Kidney (tissue), 14 donors: ENCODE results near the gene NSUN2. TPM values are rescaled to one million over a fixed set of nuclear protein-coding genes. Genes with fewer than 3 reads are reported as not detected.

Experiments
- DNase-seq, 5 donors: peaks; one replicate each; pipeline ENCODE4 v3.0.0-alpha.2; 2013 to 2020
- FAIRE-seq: peaks from 2 replicates; lab custom pipeline; 2012; peaks lifted over from hg19 to GRCh38; lab: Jason Lieb, UNC
- H3K27ac ChIP-seq, 2 donors: one replicate each; pipeline ENCODE4 v1.7.0; 2013; ENCODE audit warnings: low read depth in 2 of 2, low read length in 2 of 2, inconsistent platforms in 1 of 2
- H3K27me3 ChIP-seq: one replicate; pipeline ENCODE4 v1.7.1; 2013; ENCODE audit warnings: low read length, inconsistent platforms; ENCODE audit not compliant: control insufficient read depth, insufficient read depth
- H3K36me3 ChIP-seq, 3 donors: one replicate each; pipeline versions ENCODE4 v1.7.0 to v1.7.1; 2013; ENCODE audit warnings: low read length in 3 of 3, control low read depth in 1 of 3, inconsistent platforms in 1 of 3; ENCODE audit not compliant: insufficient read depth in 3 of 3, control insufficient read depth in 2 of 3
- H3K4me1 ChIP-seq, 3 donors: one replicate each; pipeline versions ENCODE4 v1.7.0 to v1.7.1; 2013; ENCODE audit warnings: low read length in 3 of 3, inconsistent platforms in 1 of 3, low read depth in 1 of 3; ENCODE audit not compliant: control insufficient read depth in 2 of 3, insufficient read depth in 2 of 3
- H3K4me3 ChIP-seq, 3 donors: one replicate each; pipeline versions ENCODE4 v1.7.0 to v1.8.1; 2013; ENCODE audit warnings: low read length in 3 of 3, control low read depth in 1 of 3, inconsistent platforms in 1 of 3
- H3K9ac ChIP-seq, 3 donors: one replicate each; pipeline versions ENCODE4 v1.7.0 to v1.7.1; 2013; ENCODE audit warnings: low read length in 3 of 3, control low read depth in 1 of 3, inconsistent platforms in 1 of 3
- H3K9me3 ChIP-seq, 3 donors: one replicate each; pipeline versions ENCODE4 v1.7.0 to v1.7.1; 2013; ENCODE audit warnings: low read length in 3 of 3, control low read depth in 1 of 3, inconsistent platforms in 1 of 3; ENCODE audit not compliant: control insufficient read depth in 2 of 3, insufficient read depth in 1 of 3
- intact Hi-C: fragments of 100-400 bp; cut with DNase I; formaldehyde crosslinking; loops from one replicate; pipeline ENCODE4 v1.11.1; 2022
- polyA plus RNA-seq: library from polyadenylated mRNA; stranded (reverse); fragments of 350-450 nt; fragmentation: Illumina TruSeq; extraction: RNeasy Lipid Tissue Mini Kit (QIAGEN cat#74804); gene quantifications from one replicate; pipeline ENCODE4 v1.2.3, GENCODE V29; 2014; ENCODE audit warnings: low read depth, low replicate concordance; ENCODE audit not compliant: insufficient read depth
- total RNA-seq: library from RNA; stranded (reverse); fragmentation: NEBNext Ultra II Directional; extraction: Animal tissue kit (Norgen Biotek cat#: 25700); gene quantifications from one replicate; pipeline ENCODE4 v1.2.1, GENCODE V29; 2021
- TF ChIP-seq, protein P1 (sequence below): IDR thresholded peaks from 3 replicates; pipeline ENCODE4 v1.5.1; 2012; ENCODE audit warnings: mild to moderate bottlenecking, moderate library complexity, borderline replicate concordance; ENCODE audit not compliant: insufficient read depth; ENCODE audit errors: extremely low read depth
- donor health status: control.
- donor health status: control.
- donor health status: control.
- donor health status: control.
- donor health status: control.
- donor health status: DM: yes; HTN: yes; CAD: no.
- donor health status: Normal renal cell carcinoma (clear cell type).

The NSUN2 gene
- total and polyA plus RNA-seq, 2 donors from 2014 or later = 16.9 to 48.9 TPM

DNA sequence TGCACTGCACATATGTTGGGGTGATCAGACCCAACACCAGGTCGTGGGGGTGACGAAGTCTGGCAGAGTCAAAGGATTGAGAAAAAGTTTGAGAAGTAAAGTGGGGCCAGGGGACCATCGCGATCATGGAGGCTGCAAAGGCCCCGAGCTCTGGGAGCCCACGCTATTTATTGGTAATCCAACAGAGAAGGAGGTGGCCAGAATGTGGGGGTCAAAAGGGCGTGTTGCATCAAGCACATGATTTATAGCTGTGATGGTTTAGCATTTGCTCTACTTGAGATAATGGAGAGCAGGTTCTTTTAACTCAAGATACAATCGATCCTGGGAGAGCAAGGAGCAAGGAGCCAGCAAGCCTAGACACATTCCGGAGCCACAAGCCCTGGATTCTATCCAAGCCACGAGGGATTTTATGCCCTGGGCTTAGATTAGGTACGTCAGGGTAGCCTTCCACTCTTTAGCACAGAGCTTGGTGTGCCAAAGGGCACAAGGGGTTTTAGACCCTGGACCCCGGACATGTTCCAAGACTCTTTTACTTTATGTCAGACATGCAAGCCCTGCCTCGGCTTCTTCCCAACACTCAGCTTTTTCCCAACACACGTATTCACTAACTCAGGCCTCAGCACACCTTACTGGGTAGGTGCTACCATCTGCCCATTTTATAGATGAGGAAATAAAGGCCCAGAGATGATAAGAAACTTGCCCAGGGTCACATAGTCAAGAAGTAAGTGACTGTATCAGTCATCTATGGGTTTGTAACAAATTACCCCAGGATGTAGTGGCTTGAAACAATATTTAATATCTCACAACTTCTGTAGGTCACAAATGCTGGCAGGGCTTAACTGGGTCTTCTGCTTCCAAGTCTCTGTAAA lies 39.5 kb downstream of the NSUN2 start:
- TF ChIP-seq, protein P1, sequence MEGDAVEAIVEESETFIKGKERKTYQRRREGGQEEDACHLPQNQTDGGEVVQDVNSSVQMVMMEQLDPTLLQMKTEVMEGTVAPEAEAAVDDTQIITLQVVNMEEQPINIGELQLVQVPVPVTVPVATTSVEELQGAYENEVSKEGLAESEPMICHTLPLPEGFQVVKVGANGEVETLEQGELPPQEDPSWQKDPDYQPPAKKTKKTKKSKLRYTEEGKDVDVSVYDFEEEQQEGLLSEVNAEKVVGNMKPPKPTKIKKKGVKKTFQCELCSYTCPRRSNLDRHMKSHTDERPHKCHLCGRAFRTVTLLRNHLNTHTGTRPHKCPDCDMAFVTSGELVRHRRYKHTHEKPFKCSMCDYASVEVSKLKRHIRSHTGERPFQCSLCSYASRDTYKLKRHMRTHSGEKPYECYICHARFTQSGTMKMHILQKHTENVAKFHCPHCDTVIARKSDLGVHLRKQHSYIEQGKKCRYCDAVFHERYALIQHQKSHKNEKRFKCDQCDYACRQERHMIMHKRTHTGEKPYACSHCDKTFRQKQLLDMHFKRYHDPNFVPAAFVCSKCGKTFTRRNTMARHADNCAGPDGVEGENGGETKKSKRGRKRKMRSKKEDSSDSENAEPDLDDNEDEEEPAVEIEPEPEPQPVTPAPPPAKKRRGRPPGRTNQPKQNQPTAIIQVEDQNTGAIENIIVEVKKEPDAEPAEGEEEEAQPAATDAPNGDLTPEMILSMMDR = no peak
- Histone ChIP-seq H3K27ac (no peak overlapping the region), H3K4me3 (no peak overlapping the region), H3K36me3 (peaks cover 2 to 6% (median 3%) of the 10 kb centered on the region in 3 donors), H3K9ac (no peak overlapping the region), H3K9me3 (no peaks in the 10 kb centered on the region), H3K4me1 (no peaks in the 10 kb centered on the region), H3K27me3 (no peaks in the 10 kb centered on the region)
- DNase-seq (no peak), FAIRE-seq (no peak)
- intact Hi-C loops = no loop called here

GRCh38 chr5:6592601-6593000 lies 40.2 kb downstream of the NSUN2 start:
- Histone ChIP-seq H3K4me3 (no peak overlapping the region), H3K4me1 (no peaks in the 10 kb centered on the region), H3K36me3 (peaks cover 2 to 4% (median 2%) of the 10 kb centered on the region in 3 donors), H3K27ac (no peak overlapping the region), H3K9ac (no peak overlapping the region), H3K9me3 (no peaks in the 10 kb centered on the region), H3K27me3 (no peaks in the 10 kb centered on the region)
- TF ChIP-seq, protein P1 = no peak
- FAIRE-seq (no peak), DNase-seq (no peak)
- intact Hi-C loops = no loop called here

GRCh38 chr5:6591671-6592288 lies 41.1 kb downstream of the NSUN2 start:
- intact Hi-C loops = no loop called here
- Histone ChIP-seq H3K36me3 (peaks cover 0 to 2% (median 0%) of the 10 kb centered on the region in 3 donors), H3K4me3 (no peak overlapping the region), H3K27me3 (no peaks in the 10 kb centered on the region), H3K9me3 (no peaks in the 10 kb centered on the region), H3K4me1 (no peaks in the 10 kb centered on the region), H3K27ac (no peak overlapping the region), H3K9ac (no peak overlapping the region)
- TF ChIP-seq, protein P1 = no peak
- FAIRE-seq = no peak
- no peak for DNase-seq
